Mesothelial cell of epicardium (in vitro differentiated cells): ENCODE data around the gene PCGF1. TPM values are rescaled to one million over a fixed set of nuclear protein-coding genes. Genes with fewer than 3 reads are reported as not detected.
A peak's percentile ranks its signal among the peaks of the same experiment; 100 is the strongest.

ENCODE experiments used
- DNase-seq, 2 experiments: peaks; one replicate each; pipeline ENCODE4 v3.0.0; 2021; ENCODE audit warnings: low spot score in 2 of 2; ENCODE audit not compliant: unreplicated experiment in 2 of 2
- H3K27ac Mint-ChIP-seq: 2 replicates; pipeline ENCODE4 v1.8.0; 2021; ENCODE audit warnings: mixed read lengths
- H3K27me3 Mint-ChIP-seq: 2 replicates; pipeline ENCODE4 v1.8.0; 2021; ENCODE audit warnings: low read depth, mixed read lengths
- H3K36me3 Mint-ChIP-seq: 2 replicates; pipeline ENCODE4 v1.8.0; 2021; ENCODE audit warnings: mixed read lengths
- H3K4me1 Mint-ChIP-seq: 2 replicates; pipeline ENCODE4 v1.8.0; 2021; ENCODE audit warnings: mixed read lengths
- H3K4me3 Mint-ChIP-seq: 2 replicates; pipeline ENCODE4 v1.8.0; 2021; ENCODE audit warnings: mild to moderate bottlenecking, moderate library complexity, mixed read lengths
- H3K9me3 Mint-ChIP-seq: 2 replicates; pipeline ENCODE4 v1.8.0; 2021; ENCODE audit warnings: mixed read lengths
- total RNA-seq: library from RNA; stranded (reverse); gene quantifications from 3 replicates; pipeline ENCODE4 v1.2.1, GENCODE V29; 2021
- TF ChIP-seq, protein P1 (sequence below): fragments of 200-600 bp; sonication (generic); IDR thresholded peaks from one replicate; pipeline ENCODE4 v1.5.0; 2021; ENCODE audit warnings: antibody characterized with exemption; ENCODE audit not compliant: unreplicated experiment

The PCGF1 gene
- total RNA-seq, 1 donor from 2014 or later, result 17.0 TPM

DNA sequence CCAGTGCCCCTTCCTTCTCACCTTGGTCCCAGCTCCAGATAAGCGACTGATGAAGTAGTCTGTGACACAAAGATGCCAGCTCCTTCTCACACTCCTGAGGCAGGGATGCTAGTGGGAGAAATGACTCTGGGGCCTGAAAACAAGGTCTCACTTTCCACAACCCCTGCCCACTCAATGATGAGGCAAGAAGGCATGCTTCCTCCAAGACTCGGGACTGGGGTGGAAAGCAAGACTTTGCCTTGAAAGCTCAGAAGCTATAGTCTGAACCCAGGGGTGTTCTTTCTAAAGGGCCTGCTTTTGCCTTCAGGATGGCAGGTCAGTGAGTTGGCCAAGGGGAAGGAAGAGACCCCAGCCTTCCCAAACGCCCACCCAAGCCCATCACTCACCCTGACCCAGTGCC lies 26.1 kb downstream of the PCGF1 start:
- peaks cover 18% of the 10 kb centered on the region for H3K4me1 Mint-ChIP-seq
- TF ChIP-seq, protein P1, sequence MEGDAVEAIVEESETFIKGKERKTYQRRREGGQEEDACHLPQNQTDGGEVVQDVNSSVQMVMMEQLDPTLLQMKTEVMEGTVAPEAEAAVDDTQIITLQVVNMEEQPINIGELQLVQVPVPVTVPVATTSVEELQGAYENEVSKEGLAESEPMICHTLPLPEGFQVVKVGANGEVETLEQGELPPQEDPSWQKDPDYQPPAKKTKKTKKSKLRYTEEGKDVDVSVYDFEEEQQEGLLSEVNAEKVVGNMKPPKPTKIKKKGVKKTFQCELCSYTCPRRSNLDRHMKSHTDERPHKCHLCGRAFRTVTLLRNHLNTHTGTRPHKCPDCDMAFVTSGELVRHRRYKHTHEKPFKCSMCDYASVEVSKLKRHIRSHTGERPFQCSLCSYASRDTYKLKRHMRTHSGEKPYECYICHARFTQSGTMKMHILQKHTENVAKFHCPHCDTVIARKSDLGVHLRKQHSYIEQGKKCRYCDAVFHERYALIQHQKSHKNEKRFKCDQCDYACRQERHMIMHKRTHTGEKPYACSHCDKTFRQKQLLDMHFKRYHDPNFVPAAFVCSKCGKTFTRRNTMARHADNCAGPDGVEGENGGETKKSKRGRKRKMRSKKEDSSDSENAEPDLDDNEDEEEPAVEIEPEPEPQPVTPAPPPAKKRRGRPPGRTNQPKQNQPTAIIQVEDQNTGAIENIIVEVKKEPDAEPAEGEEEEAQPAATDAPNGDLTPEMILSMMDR, result no peak
- no peaks in the 10 kb centered on the region for H3K9me3 Mint-ChIP-seq
- H3K4me3 Mint-ChIP-seq, result peak overlapping the region; percentile 100
- H3K27ac Mint-ChIP-seq, result no peak overlapping the region
- peaks cover 12% of the 10 kb centered on the region for H3K36me3 Mint-ChIP-seq
- no peak for DNase-seq
- H3K27me3 Mint-ChIP-seq, result no peaks in the 10 kb centered on the region

DNA sequence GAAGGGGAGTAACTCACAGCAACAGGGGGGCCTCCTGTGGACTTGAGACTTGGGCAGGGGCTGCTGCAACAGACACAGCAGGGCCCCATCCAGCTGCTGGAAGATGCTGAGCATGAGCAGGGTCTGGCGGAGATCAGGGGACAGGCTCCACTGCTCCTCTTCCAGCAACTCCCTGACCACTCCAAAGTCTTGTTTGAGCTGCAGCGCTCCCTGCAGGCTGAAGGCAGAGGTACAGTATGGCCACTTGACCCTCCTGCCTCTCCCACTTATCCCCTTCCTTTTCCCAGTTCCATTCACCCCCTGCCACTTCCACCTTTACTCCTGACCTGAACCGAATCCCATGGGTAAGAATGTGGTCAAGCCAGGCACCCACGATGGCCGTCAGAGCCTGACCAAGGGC lies 32.6 kb downstream of the PCGF1 start:
- H3K4me3 Mint-ChIP-seq, result no peak overlapping the region
- peak overlapping the region; percentile 9 for H3K27ac Mint-ChIP-seq
- H3K36me3 Mint-ChIP-seq, result peaks cover 9% of the 10 kb centered on the region
- no peak for DNase-seq
- no peaks in the 10 kb centered on the region for H3K27me3 Mint-ChIP-seq
- TF ChIP-seq, protein P1, result no peak
- no peaks in the 10 kb centered on the region for H3K9me3 Mint-ChIP-seq
- H3K4me1 Mint-ChIP-seq, result peaks cover 18% of the 10 kb centered on the region

DNA sequence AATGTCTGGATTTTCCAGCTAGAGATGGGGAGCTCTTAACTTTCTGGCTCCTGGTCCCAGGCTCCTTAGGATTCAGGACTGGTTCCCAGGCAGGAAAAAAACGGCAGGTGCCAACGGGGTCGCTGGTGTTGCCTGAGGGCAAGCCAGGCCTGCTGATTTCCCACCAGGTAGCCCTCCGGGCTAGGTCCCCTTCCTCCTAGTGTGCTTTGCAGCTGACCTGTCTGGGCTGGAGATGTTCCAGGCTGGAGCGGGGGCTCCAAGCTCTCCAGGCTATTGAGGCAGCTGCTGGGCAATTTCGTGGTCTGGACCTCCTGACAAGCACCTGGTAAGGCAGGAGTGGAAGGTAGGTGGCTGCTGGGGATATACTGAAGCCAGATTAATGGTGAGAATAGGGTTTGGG lies 33.0 kb downstream of the PCGF1 start:
- TF ChIP-seq, protein P1, result no peak
- no peaks in the 10 kb centered on the region for H3K9me3 Mint-ChIP-seq
- H3K36me3 Mint-ChIP-seq, result peaks cover 9% of the 10 kb centered on the region
- H3K27me3 Mint-ChIP-seq, result no peaks in the 10 kb centered on the region
- peaks cover 18% of the 10 kb centered on the region for H3K4me1 Mint-ChIP-seq
- DNase-seq, result no peak
- peak overlapping the region; percentile 9 for H3K27ac Mint-ChIP-seq
- H3K4me3 Mint-ChIP-seq, result no peak overlapping the region

DNA sequence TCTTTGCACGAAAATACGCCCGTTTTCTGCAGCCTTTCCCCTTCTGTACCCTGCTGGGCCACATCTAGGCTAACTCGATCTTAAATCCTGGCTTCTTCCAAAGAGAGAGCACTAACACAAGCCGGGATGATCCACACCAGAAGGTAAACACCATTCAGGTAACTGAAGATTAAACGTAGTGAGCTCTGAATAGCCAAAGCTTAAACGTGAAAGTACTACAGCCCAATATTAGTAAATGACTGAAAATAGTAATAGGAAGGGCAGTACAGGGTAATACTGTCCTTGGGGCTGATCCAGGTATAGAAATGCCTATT lies 34.6 kb downstream of the PCGF1 start:
- H3K27me3 Mint-ChIP-seq, result no peaks in the 10 kb centered on the region
- no peak for DNase-seq
- peak overlapping the region; percentile 94 for H3K4me3 Mint-ChIP-seq

DNA sequence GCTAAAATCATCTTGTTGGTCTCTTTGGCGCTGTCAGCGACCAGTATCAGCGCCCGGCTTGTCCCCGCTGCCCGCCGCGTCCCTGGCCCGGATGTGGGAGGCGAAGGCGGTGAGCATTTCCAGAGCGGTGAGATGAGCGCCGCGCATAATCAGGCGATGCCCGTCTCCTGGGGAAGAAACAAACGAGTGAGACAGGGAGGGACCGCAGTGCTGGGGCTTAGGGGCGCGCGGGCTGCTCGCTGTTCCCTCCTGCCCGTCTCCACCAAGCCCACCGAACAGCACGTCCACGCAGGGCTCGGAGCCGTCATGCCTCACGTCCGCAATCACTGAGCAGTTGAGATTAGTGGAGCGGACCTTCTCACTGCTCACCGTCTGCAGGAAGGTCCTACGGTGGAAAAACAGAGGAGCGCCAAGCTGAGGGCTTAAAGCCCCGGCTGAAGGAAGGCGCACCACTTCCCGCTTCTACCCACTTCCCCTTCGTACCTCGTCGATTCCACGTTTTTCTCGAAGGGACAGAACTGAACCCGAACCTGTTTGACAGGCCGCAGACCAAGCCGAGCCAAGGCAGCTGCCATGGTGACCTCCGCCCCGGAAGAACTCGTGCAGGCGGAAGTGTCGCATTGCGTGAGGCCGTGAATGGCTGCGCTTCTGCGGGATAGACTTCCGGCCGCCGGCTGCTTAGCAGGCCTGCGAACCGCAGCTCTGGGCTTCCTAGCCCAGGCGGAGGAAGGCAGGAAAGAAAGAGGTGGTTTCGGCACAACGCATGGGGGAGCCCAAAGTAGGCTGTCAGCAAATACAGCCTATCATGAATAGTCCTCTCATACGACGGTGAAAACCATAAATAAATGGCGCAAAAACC lies 35.2 kb downstream of the PCGF1 start, which contains the start of gene MRPL53:
Gene MRPL53, minus strand, starts transcription at position 595 of the 859 bp plus-strand sequence. Its CDS starts 20 bp downstream, at position 575.
- H3K27me3 Mint-ChIP-seq, result no peaks in the 10 kb centered on the region
- peak within 1 kb of the TSS; percentile 99 for H3K27ac Mint-ChIP-seq
- H3K36me3 Mint-ChIP-seq, result peaks cover 5% of the 10 kb centered on the region
- peaks cover 18% of the 10 kb centered on the region for H3K4me1 Mint-ChIP-seq
- peak; percentile 89 to 94 for DNase-seq
- no peaks in the 10 kb centered on the region for H3K9me3 Mint-ChIP-seq
- peak within 1 kb of the TSS; percentile 94 for H3K4me3 Mint-ChIP-seq
- TF ChIP-seq, protein P1, result no peak

More for the DNA sequence above, 34.6 kb downstream of the PCGF1 start:
- H3K4me1 Mint-ChIP-seq, result peaks cover 18% of the 10 kb centered on the region
- TF ChIP-seq, protein P1, result no peak
- peaks cover 9% of the 10 kb centered on the region for H3K36me3 Mint-ChIP-seq
- H3K27ac Mint-ChIP-seq, result peak overlapping the region; percentile 99
- H3K9me3 Mint-ChIP-seq, result no peaks in the 10 kb centered on the region
